Fibroblast of upper back skin (primary cell): ENCODE data around the gene TBC1D10B.

Experiments used
- DNase-seq: peaks from one replicate; pipeline ENCODE4 v3.0.0-alpha.2; 2013

Gene TBC1D10B

GRCh38 chr16:30370456-30371247 lies at the start of gene TBC1D10B:
Gene TBC1D10B (minus strand): TSS chr16:30370494. CDS start chr16:30370183, 311 bp downstream.
- DNase-seq = peak; percentile 100

GRCh38 chr16:30418350-30419181 lies 48.3 kb upstream of the TBC1D10B start:
- DNase-seq = no peak

- DNase-seq = peak; percentile 85
Observed at GRCh38 chr16:30417529-30418349, 47.4 kb upstream of the TBC1D10B start.

- no peak for DNase-seq
Observed at GRCh38 chr16:30416624-30417528, 46.6 kb upstream of the TBC1D10B start.

GRCh38 chr16:30416047-30416603 lies 45.8 kb upstream of the TBC1D10B start:
- DNase-seq = no peak

- DNase-seq = no peak
Observed at GRCh38 chr16:30414159-30414558, 43.9 kb upstream of the TBC1D10B start.

- DNase-seq = no peak
Observed at GRCh38 chr16:30413112-30413806, 43.0 kb upstream of the TBC1D10B start.

GRCh38 chr16:30409125-30410060 lies 39.1 kb upstream of the TBC1D10B start:
- peak; percentile 84 for DNase-seq

- DNase-seq = no peak
Observed at GRCh38 chr16:30407804-30408534, 37.7 kb upstream of the TBC1D10B start.

- DNase-seq = peak; percentile 85
Observed at GRCh38 chr16:30407102-30407803, 37.0 kb upstream of the TBC1D10B start, which contains the start of gene ZNF771. Gene ZNF771 (plus strand): TSS chr16:30407606. CDS start chr16:30408054, 448 bp downstream.

GRCh38 chr16:30406795-30407101 lies 36.5 kb upstream of the TBC1D10B start:
- DNase-seq = no peak

- DNase-seq = no peak
Observed at GRCh38 chr16:30401768-30402425, 31.6 kb upstream of the TBC1D10B start.

- no peak for DNase-seq
Observed at GRCh38 chr16:30399435-30400186, 29.3 kb upstream of the TBC1D10B start.

- DNase-seq = no peak
Observed at GRCh38 chr16:30398661-30399434, 28.6 kb upstream of the TBC1D10B start.

GRCh38 chr16:30397776-30398660 lies 27.7 kb upstream of the TBC1D10B start:
- DNase-seq = no peak
